RPMI7951 (cell line): ENCODE data around the gene SCMH1. TPM values are rescaled to one million over a fixed set of nuclear protein-coding genes. Genes with fewer than 3 reads are reported as not detected.
A peak's percentile ranks its signal among the peaks of the same experiment; 100 is the strongest.

Experiments
- DNase-seq: peaks from one replicate; pipeline ENCODE4 v3.0.0-alpha.2; 2012; ENCODE audit warnings: low read depth
- total RNA-seq: library from RNA; depleted of rRNA; stranded (reverse); fragments of >200 nt; shearing (Covaris generic); gene quantifications from 2 replicates; pipeline ENCODE4 v1.2.3, GENCODE V29; 2014; rRNA removed

SCMH1 gene
- 17.1 and 24.6 TPM in 2 replicates for total RNA-seq

GRCh38 chr1:41241749-41242341 is at the start of gene SCMH1:
SCMH1 (minus strand) TSS chr1:41242306; CDS start chr1:41186133, 56,173 bp downstream.
- peak; percentile 59 for DNase-seq

GRCh38 chr1:41291195-41291594 is 49.1 kb upstream of the SCMH1 start:
- DNase-seq: no peak

- DNase-seq: no peak
Observed at GRCh38 chr1:41289196-41289595, 47.1 kb upstream of the SCMH1 start.

- no peak for DNase-seq
Observed at GRCh38 chr1:41286992-41287391, 44.9 kb upstream of the SCMH1 start.

- no peak for DNase-seq
Observed at GRCh38 chr1:41286486-41286885, 44.4 kb upstream of the SCMH1 start.

- no peak for DNase-seq
Observed at GRCh38 chr1:41285818-41286217, 43.7 kb upstream of the SCMH1 start.

GRCh38 chr1:41284121-41284520 is 42.0 kb upstream of the SCMH1 start:
- no peak for DNase-seq

GRCh38 chr1:41282679-41283317 is 40.7 kb upstream of the SCMH1 start:
- peak; percentile 23 for DNase-seq

GRCh38 chr1:41281334-41281733 is 39.2 kb upstream of the SCMH1 start:
- no peak for DNase-seq

GRCh38 chr1:41280202-41281032 is 38.3 kb upstream of the SCMH1 start:
- no peak for DNase-seq

GRCh38 chr1:41278076-41278475 is 36.0 kb upstream of the SCMH1 start:
- no peak for DNase-seq

GRCh38 chr1:41277371-41277975 is 35.4 kb upstream of the SCMH1 start:
- DNase-seq: no peak

- no peak for DNase-seq
Observed at GRCh38 chr1:41275831-41276230, 33.7 kb upstream of the SCMH1 start.

- no peak for DNase-seq
Observed at GRCh38 chr1:41274752-41275545, 32.8 kb upstream of the SCMH1 start.

- DNase-seq: no peak
Observed at GRCh38 chr1:41272601-41273000, 30.5 kb upstream of the SCMH1 start.

GRCh38 chr1:41268154-41268770 is 26.2 kb upstream of the SCMH1 start:
- peak; percentile 63 for DNase-seq

- DNase-seq: no peak
Observed at GRCh38 chr1:41261926-41262618, 20.0 kb upstream of the SCMH1 start.

- DNase-seq: no peak
Observed at GRCh38 chr1:41260768-41261167, 18.7 kb upstream of the SCMH1 start.

- no peak for DNase-seq
Observed at GRCh38 chr1:41259221-41259620, 17.1 kb upstream of the SCMH1 start.

- DNase-seq: no peak
Observed at GRCh38 chr1:41255978-41256377, 13.9 kb upstream of the SCMH1 start.
